ENCODE data around the gene GRIK2.

GRIK2 gene

DNA sequence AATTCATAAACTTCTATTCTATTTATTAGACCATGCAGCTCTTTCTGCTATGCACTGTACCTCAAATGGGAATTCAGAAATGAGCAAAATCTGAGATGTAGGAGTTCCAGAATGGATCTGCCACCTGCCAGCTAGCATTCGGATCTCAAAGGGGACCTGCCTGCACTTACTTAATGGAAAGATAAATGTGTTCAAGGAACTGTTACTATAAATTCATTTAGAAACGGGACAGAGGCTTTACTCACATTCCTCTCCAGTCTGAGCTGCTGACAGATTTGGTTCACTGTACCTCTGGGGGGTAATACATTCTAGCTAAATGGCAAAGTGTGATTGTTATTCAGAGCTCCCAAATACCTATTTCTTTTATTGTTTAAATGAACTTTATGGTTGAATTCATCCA is 384.1 kb downstream of the GRIK2 start:
- Histone ChIP-seq H3K36me3 (ENCODE audit: insufficient read depth, low read length) (no peaks in the 10 kb centered on the region), H3K9ac (ENCODE audit: low read depth, low read length) (no peak overlapping the region), H3K9me3 (ENCODE audit: control insufficient read depth, insufficient read depth, low read length) (no peaks in the 10 kb centered on the region), H3K4me1 (ENCODE audit: insufficient read depth, low read length) (0 out of 2 replicates have a peak, but pooled peaks cover 2% of the 10 kb centered on the region)

DNA sequence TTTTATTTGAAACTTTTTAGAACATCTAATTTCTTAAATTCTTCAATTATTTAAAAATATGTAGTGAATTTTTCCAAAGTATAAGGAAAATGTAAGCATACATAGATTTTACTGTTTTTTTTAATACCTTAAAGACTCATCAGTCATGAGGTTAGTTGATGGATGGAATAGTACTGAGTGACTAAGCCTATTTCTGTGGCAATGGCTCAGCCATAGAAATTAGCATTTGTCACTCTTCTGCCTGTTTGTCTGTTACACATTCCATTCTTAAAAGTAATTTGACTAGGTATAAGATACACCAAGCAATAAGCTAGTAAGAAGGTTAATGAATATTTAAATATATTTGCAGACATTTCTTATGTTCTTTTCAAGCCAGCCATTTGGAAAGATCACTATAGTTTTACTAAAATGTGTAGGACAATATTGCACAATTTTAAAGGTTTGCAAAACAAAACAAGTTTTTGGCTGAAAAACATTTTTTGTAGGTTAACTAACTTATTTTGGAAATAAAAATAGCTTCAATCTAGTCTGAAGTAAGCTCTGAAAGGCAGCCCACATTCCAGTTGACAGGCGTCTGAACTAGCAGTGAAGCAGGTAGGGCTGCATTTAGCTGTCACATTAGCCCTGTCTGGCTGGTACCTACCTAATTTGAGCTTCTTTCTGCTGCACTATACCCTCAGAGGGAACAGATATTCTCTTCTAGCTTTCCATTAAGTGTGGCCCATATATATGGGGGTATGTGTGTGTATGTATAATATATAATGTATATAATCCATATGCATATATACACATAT is 385.7 kb downstream of the GRIK2 start:
- Histone ChIP-seq H3K4me1 (ENCODE audit: insufficient read depth, low read length) (0 out of 2 replicates have a peak, but pooled peaks cover 2% of the 10 kb centered on the region), H3K9ac (ENCODE audit: low read depth, low read length) (no peak overlapping the region), H3K9me3 (ENCODE audit: control insufficient read depth, insufficient read depth, low read length) (no peaks in the 10 kb centered on the region), H3K36me3 (ENCODE audit: insufficient read depth, low read length) (no peaks in the 10 kb centered on the region)

DNA sequence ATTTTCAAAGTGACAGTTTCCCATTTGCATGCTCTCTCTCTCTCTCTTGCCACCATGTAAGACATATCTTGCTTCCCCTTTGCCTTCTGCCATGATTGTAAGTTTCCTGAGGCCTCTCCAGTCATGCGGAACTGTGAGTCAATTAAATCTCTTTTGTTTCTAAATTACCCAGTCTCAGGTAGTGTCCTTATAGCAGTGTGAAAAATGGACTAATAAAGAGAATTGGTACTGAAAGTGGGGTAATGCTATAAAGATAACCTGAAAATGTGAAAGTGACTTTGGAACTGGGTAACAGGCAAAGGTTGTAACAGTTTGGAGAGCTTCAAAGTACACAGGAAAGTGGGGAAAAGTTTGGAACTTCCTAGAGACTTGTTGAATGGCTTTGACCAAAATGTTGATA is 389.8 kb downstream of the GRIK2 start:
- Histone ChIP-seq H3K36me3 (ENCODE audit: insufficient read depth, low read length) (no peaks in the 10 kb centered on the region), H3K4me1 (ENCODE audit: insufficient read depth, low read length) (no peaks in the 10 kb centered on the region), H3K9ac (ENCODE audit: low read depth, low read length) (no peak overlapping the region), H3K9me3 (ENCODE audit: control insufficient read depth, insufficient read depth, low read length) (no peaks in the 10 kb centered on the region; the same call in 1 of the 2 replicates)

DNA sequence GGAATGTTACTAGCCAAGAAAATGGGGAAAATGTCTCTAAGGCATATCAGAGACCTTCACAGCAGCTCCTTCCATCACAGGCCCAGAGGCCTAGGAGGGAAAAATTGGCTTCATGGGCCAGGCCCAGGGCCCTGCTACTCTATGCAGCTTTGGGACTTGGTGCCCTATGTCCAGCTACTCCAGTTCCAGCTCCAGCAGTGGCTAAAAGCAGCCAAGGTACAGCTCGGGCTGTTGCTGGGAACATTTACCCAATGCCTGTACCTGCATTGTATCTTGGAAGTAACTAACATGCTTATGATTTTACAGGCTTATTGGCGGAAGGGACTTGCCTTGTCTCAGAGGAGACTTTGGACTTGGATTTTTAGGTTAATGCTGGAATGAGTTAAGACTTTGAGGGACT is 390.6 kb downstream of the GRIK2 start:
- no peak overlapping the region for H3K9ac ChIP-seq (ENCODE audit: low read depth, low read length)
- H3K9me3 ChIP-seq (ENCODE audit: control insufficient read depth, insufficient read depth, low read length), result no peaks in the 10 kb centered on the region; the same call in 1 of the 2 replicates
- no peaks in the 10 kb centered on the region for H3K36me3 ChIP-seq (ENCODE audit: insufficient read depth, low read length)
- H3K4me1 ChIP-seq (ENCODE audit: insufficient read depth, low read length), result no peaks in the 10 kb centered on the region

DNA sequence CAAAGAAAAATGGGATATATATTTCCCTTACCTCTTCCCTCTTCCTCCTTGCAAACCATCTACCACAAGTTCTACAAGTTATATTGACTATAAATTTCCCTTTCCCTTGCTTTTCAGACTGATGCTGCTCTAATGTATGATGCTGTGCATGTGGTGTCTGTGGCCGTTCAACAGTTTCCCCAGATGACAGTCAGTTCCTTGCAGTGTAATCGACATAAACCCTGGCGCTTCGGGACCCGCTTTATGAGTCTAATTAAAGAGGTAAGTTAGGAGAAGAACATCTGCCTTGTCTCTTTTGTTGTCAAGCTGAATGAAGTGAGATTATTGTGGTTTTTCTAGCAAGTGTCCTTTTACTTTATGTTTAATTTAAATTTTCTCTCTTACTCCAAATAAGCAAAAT is 406.0 kb downstream of the GRIK2 start:
- Histone ChIP-seq H3K9ac (ENCODE audit: low read depth, low read length) (no peak overlapping the region), H3K9me3 (ENCODE audit: control insufficient read depth, insufficient read depth, low read length) (no peaks in the 10 kb centered on the region), H3K36me3 (ENCODE audit: insufficient read depth, low read length) (no peaks in the 10 kb centered on the region), H3K4me1 (ENCODE audit: insufficient read depth, low read length) (no peaks in the 10 kb centered on the region)

DNA sequence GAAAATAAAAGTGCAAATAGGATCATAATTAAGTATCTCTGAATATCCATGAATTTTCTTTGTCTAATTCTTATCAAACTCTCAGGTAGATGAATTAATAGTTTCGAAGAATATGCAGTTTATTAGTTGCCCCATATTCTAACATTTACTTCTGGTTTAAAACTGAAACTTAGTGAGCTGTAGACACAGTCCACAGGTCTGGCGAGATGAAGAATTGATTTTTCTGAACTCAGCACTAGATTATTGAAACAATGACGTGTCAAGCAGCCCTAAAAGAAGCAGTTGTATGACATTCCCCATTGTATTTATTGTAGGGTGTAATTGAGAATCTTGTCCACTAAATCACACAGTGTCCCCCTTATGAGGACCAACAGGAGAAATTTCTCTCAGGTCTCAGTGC is 407.1 kb downstream of the GRIK2 start:
- H3K36me3 ChIP-seq (ENCODE audit: insufficient read depth, low read length), result no peaks in the 10 kb centered on the region
- no peaks in the 10 kb centered on the region for H3K4me1 ChIP-seq (ENCODE audit: insufficient read depth, low read length)
- no peaks in the 10 kb centered on the region for H3K9me3 ChIP-seq (ENCODE audit: control insufficient read depth, insufficient read depth, low read length)
- no peak overlapping the region for H3K9ac ChIP-seq (ENCODE audit: low read depth, low read length)

DNA sequence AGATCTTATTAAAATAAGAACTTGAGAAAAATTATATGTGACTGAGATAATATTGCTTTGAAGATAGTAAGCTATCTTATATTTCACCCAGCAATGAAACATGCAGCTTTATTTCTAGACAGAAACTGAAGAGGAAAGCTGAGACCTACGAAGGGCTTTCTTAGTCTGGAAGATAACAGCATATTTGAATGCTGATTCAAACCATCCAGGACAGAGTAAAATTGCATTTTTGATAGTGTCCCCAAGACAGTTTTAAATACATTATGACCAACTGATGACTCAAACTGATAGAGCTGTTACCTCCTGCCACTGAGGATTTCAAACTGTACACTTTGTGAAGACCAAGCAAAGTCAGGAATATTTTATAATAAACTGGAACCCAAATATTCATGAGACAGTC is 409.6 kb downstream of the GRIK2 start:
- Histone ChIP-seq H3K9ac (ENCODE audit: low read depth, low read length) (no peak overlapping the region), H3K9me3 (ENCODE audit: control insufficient read depth, insufficient read depth, low read length) (no peaks in the 10 kb centered on the region), H3K36me3 (ENCODE audit: insufficient read depth, low read length) (no peaks in the 10 kb centered on the region), H3K4me1 (ENCODE audit: insufficient read depth, low read length) (no peaks in the 10 kb centered on the region)

DNA sequence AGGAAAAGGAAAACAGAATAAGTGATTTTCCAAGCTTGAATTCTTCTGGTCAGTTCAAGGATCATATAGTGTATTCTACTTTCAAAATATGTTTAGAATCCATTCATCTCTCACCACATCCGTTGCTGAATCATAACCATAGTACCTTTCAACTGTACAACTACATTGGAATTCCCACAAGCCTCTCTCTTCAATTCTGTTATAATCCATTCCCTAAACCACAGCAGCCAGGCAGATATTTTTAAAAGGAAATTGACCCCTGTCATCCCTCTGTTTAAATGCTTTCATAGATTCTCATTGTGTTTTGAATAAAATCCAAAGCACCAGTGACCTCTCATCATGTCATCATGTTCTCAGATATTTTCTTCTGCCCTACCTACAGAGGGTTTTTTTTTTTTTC is 412.7 kb downstream of the GRIK2 start:
- H3K9ac ChIP-seq (ENCODE audit: low read depth, low read length), result no peak overlapping the region
- H3K4me1 ChIP-seq (ENCODE audit: insufficient read depth, low read length), result no peaks in the 10 kb centered on the region
- H3K9me3 ChIP-seq (ENCODE audit: control insufficient read depth, insufficient read depth, low read length), result no peaks in the 10 kb centered on the region
- H3K36me3 ChIP-seq (ENCODE audit: insufficient read depth, low read length), result no peaks in the 10 kb centered on the region

DNA sequence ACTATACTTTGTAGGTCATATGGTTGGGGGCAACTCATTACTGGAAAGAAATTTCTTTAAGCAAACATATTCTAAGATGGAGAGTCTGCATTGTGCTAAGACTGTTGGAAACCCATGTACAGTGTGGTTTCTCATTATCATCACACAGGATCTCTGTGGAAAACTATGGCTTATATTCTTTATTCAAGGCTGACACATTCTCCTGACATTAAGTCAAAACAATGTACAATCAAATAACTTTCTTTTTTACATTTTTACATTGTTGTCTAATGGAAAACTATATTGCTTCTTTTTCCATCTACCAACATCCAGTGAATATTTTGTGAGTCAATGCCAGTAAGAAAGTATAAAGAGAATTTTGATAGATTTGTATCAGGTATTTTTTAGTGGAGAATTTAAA is 417.6 kb downstream of the GRIK2 start:
- H3K4me1 ChIP-seq (ENCODE audit: insufficient read depth, low read length), result no peaks in the 10 kb centered on the region
- H3K9ac ChIP-seq (ENCODE audit: low read depth, low read length), result no peak overlapping the region
- H3K36me3 ChIP-seq (ENCODE audit: insufficient read depth, low read length), result no peaks in the 10 kb centered on the region
- H3K9me3 ChIP-seq (ENCODE audit: control insufficient read depth, insufficient read depth, low read length), result no peaks in the 10 kb centered on the region

DNA sequence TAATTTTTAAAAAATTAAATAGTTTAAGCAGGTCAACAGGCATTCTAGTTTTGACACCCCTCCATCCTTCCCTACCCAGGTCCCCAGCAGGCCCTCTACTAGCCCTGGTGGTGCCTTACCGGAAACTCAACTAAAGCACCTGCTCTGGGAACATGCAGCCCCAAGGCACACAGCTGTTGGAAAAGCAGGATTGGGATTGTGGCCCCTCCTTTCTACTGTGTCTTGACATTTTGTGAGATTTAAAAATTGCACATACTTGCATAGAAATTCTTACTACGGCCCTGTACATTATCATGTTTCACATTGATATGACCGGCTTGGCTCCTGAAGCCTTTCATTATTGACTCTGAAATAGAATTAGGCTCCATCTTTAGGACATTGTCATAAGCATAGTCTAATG is 423.2 kb downstream of the GRIK2 start:
- H3K36me3 ChIP-seq (ENCODE audit: insufficient read depth, low read length), result no peaks in the 10 kb centered on the region
- H3K9me3 ChIP-seq (ENCODE audit: control insufficient read depth, insufficient read depth, low read length), result no peaks in the 10 kb centered on the region
- no peak overlapping the region for H3K9ac ChIP-seq (ENCODE audit: low read depth, low read length)
- H3K4me1 ChIP-seq (ENCODE audit: insufficient read depth, low read length), result no peaks in the 10 kb centered on the region

DNA sequence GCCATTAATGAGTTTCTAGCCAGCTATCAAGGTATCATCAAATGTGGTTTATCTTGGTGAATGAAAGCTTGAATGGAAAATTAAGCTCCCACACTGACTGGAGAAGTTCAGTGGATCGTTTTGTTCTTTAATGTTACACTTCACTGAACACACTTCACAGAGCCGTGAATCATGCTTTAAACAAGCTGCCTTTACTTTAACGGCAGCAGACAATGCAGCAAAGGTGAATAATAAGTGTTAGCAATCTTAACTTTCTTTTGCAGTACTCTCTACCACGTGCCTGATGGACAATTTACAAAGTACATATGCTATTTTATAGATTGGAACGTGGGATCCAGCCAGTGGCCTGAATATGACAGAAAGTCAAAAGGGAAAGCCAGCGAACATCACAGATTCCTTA is 424.5 kb downstream of the GRIK2 start:
- H3K36me3 ChIP-seq (ENCODE audit: insufficient read depth, low read length), result no peaks in the 10 kb centered on the region
- no peaks in the 10 kb centered on the region for H3K4me1 ChIP-seq (ENCODE audit: insufficient read depth, low read length)
- H3K9me3 ChIP-seq (ENCODE audit: control insufficient read depth, insufficient read depth, low read length), result no peaks in the 10 kb centered on the region
- H3K9ac ChIP-seq (ENCODE audit: low read depth, low read length), result no peak overlapping the region

DNA sequence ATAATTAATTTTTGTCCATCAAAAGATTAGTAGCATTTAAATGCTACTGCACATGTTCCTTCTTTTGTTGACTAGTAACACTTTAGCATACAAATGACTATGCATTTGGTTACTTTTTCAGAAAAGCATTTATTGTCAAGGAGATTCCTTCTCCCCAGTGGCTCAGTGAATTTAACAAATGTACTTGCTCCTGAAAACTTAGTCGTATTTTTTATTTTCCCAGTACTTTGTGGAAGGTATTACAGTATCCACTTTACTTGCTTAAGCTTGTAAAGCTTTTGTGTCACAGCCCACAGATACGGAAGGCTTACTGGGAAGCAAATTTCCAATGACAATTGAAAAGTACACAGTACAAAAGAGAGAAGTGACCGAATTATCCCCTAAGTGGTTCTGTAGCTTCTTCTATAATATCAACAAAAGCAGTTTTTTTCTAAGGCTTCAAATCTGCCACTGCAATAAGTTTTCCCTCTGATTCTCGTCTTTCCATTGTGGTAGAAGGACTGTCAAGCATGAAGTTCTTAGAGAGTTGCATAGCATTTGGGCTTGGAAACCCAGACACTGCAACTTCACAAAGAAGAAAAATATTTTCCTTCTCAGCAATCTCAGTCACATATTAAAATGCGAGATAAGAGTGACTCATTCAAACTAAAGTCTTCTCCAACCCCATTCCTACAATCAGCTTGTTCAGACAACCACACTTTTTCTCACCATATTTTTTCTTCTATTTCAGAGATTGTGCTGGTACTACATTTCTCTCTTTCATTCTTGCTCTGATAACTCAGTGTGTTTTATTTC is 431.2 kb downstream of the GRIK2 start:
- peaks cover 4% of the 10 kb centered on the region for H3K9me3 ChIP-seq (ENCODE audit: control insufficient read depth, insufficient read depth, low read length)
- no peak overlapping the region for H3K9ac ChIP-seq (ENCODE audit: low read depth, low read length)
- H3K4me1 ChIP-seq (ENCODE audit: insufficient read depth, low read length), result no peaks in the 10 kb centered on the region
- no peaks in the 10 kb centered on the region for H3K36me3 ChIP-seq (ENCODE audit: insufficient read depth, low read length)

DNA sequence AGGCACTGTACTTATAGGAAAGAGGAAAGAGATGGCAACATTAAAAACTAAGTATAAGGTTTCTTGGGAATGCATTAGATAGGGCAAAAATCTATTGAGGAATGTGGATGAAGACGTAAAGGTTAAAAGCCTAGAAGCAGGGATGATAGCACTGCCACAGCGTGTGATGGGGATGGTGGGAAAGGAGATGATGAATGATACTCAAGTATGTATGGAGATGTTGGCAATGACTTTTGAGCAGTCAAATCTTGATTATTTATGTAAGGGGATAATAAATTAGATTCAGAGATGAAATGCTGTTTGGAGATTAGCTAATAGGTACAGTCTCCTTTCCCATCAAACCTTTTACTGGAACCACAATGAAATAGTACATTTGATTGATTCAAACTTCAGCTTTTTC is 432.8 kb downstream of the GRIK2 start:
- Histone ChIP-seq H3K9me3 (ENCODE audit: control insufficient read depth, insufficient read depth, low read length) (peaks cover 4% of the 10 kb centered on the region), H3K36me3 (ENCODE audit: insufficient read depth, low read length) (no peaks in the 10 kb centered on the region)

DNA sequence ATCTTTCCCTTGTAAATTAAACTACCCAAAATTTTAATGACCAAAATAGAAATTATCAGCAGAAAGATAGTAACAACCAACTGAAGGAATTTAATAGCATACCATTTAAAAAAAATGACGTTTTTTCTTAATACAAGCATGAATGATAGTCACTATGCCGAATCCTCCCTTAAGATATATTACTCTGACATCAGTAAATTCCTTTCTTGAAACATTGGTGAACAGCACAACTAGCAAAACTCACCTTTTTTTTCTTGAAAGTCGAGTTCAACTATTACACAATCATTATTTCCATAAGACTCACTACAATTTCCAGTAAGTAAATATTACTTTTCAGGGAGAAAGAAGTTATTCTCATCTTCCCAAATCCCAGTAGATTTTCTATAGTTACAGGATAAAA is 433.2 kb downstream of the GRIK2 start:
- Histone ChIP-seq H3K9ac (ENCODE audit: low read depth, low read length) (no peak overlapping the region), H3K36me3 (ENCODE audit: insufficient read depth, low read length) (no peaks in the 10 kb centered on the region), H3K9me3 (ENCODE audit: control insufficient read depth, insufficient read depth, low read length) (peaks cover 4% of the 10 kb centered on the region), H3K4me1 (ENCODE audit: insufficient read depth, low read length) (no peaks in the 10 kb centered on the region)

More for the DNA sequence above, 432.8 kb downstream of the GRIK2 start:
- Histone ChIP-seq H3K9ac (ENCODE audit: low read depth, low read length) (no peak overlapping the region), H3K4me1 (ENCODE audit: insufficient read depth, low read length) (no peaks in the 10 kb centered on the region)

DNA sequence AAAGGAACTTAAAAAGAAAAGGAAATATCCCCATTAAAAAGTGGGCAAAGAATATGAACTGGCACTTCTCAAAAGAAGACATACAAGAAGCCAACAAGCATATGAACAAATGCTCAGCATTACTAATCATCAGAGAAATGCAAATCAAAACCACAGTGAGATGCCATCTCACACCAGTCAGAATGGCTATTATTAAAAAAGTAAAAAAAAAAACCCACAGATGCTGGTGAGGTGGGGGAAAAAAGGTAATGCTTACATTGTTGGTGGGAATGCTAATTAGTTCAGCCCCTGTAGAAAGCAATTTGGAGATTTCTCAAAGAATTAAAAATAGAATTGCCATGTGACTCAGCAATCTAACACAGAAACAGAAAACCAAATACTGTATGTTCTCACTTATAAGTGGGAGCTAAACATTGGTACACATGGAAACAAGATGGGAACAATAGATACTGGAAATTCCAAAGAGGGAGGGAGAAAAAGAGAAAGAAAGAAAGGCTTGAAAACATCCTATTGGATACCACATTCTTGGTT is 437.1 kb downstream of the GRIK2 start:
- Histone ChIP-seq H3K9me3 (ENCODE audit: control insufficient read depth, insufficient read depth, low read length) (peaks cover 4% of the 10 kb centered on the region), H3K9ac (ENCODE audit: low read depth, low read length) (no peak overlapping the region), H3K4me1 (ENCODE audit: insufficient read depth, low read length) (no peaks in the 10 kb centered on the region), H3K36me3 (ENCODE audit: insufficient read depth, low read length) (no peaks in the 10 kb centered on the region)

All from ES-I3 (cell line).